ENCODE data around the gene KCNH2. TPM values are rescaled to one million over a fixed set of nuclear protein-coding genes. Genes with fewer than 3 reads are reported as not detected.

The KCNH2 gene
- total and polyA plus RNA-seq, 2 of the 8 experiments (the other 6 are each of a cell fraction or from before 2014, with no cell fraction given) = 8.0 to 15.0 TPM

- Histone ChIP-seq H3K23ac (ENCODE audit: insufficient read length) (no peak overlapping the region), H3K18ac (ENCODE audit: extremely low read depth, low read length) (no peak overlapping the region), H3K9me3 (ENCODE audit: insufficient read depth in 2 of 2, low read depth in 1 of 2, low read length in 1 of 2) (no peaks in the 10 kb centered on the region), H4K91ac (replicated peaks; ENCODE audit: insufficient read length, low read length) (peak overlapping the region; percentile 72), H3K27me3 (replicated peaks in 1 of 4; ENCODE audit: control insufficient read depth in 3 of 4, extremely low read depth in 1 of 4, insufficient read depth in 3 of 4, low read length in 3 of 4) (peaks cover 0 to 9% (median 3%) of the 10 kb centered on the region in 4 experiments; a peak in 4 of 7 replicates), H4K20me1 (replicated peaks in 1 of 2; ENCODE audit: control insufficient read depth in 1 of 2, insufficient read depth in 2 of 2, low read length in 2 of 2) (no peaks in the 10 kb centered on the region), H2BK15ac (ENCODE audit: low read length) (peak overlapping the region; percentile 81; the same call in 1 of the 2 replicates), H2AK5ac (ENCODE audit: low read depth, low read length) (no peak overlapping the region), H3K4me1 (replicated peaks in 1 of 4; ENCODE audit: control insufficient read depth in 3 of 4, insufficient read depth in 4 of 4, low read length in 3 of 4) (peaks cover 2 to 8% (median 5%) of the 10 kb centered on the region in 4 experiments; a peak in 6 of 7 replicates), H3K56ac (replicated peaks; ENCODE audit: insufficient read length, low read depth, low read length) (no peak overlapping the region), H3K4me2 (ENCODE audit: insufficient read depth in 1 of 2, low read depth in 2 of 2, low read length in 2 of 2) (no peak overlapping the region), H3K36me3 (ENCODE audit: control insufficient read depth in 2 of 4, insufficient read depth in 4 of 4, low read length in 3 of 4) (no peaks in the 10 kb centered on the region), H3K27ac (ENCODE audit: low read depth, low read length) (no peak overlapping the region), H3K79me2 (ENCODE audit: control insufficient read depth in 1 of 2, insufficient read depth in 2 of 2, low read length in 2 of 2) (no peaks in the 10 kb centered on the region), H3K4me3 (ENCODE audit: extremely low read depth in 1 of 4, insufficient read depth in 2 of 4, low read depth in 3 of 4, low read length in 4 of 4) (no peak overlapping the region), H2BK12ac (ENCODE audit: low read depth, low read length) (no peak overlapping the region), H4K8ac (ENCODE audit: extremely low read depth, insufficient read depth, low read length) (no peak overlapping the region), H3K23me2 (ENCODE audit: low read depth, low read length) (no peaks in the 10 kb centered on the region; the same call in 1 of the 2 replicates), H3K9ac (replicated peaks in 1 of 4; ENCODE audit: extremely low read depth in 1 of 4, low read depth in 3 of 4, low read length in 3 of 4) (no peak overlapping the region), H2AFZ (ENCODE audit: low read length) (no peak overlapping the region), H2BK120ac (replicated peaks; ENCODE audit: low read depth, low read length) (no peak overlapping the region), H3K14ac (ENCODE audit: insufficient read length) (no peak overlapping the region), H2BK5ac (ENCODE audit: low read depth, low read length) (peak overlapping the region; percentile 24; the same call in 1 of the 2 replicates), H3K4ac (replicated peaks; ENCODE audit: insufficient read length, low read depth, low read length) (no peak overlapping the region), H3K79me1 (ENCODE audit: low read depth, low read length) (no peaks in the 10 kb centered on the region), H2BK20ac (ENCODE audit: low read length) (no peak overlapping the region; the same call in 1 of the 2 replicates), H4K5ac (ENCODE audit: insufficient read length, low read depth, low read length) (no peak overlapping the region)
- WGBS, 2 experiments (ENCODE audit: extremely low coverage in 1 of 2, insufficient coverage in 1 of 2, insufficient read length in 1 of 2, insufficient replicate concordance in 2 of 2, low coverage in 1 of 2, low lambda C conversion rate in 2 of 2, missing lambda C conversion rate in 1 of 2) = 81% methylated on average over 17 of the region's 18 CpGs; no CpG with 5 or more reads in 1 of the 2 experiments
- FAIRE-seq (no peak), DNase-seq (ENCODE audit: low read depth in 1 of 2, low spot score in 2 of 2) (no peak)
- ChIA-PET POLR2A (ENCODE audit: partially characterized antibody) (interaction anchor here (0.7 to 1.8 kb wide), 4 partner anchors 10 to 39 kb away, joined by 4 to 6 read pairs (median 5); no protein-coding TSS in a partner anchor), CTCF (ENCODE audit: partially characterized antibody) (interaction anchor here (0.6 to 27.0 kb wide), 41 partner anchors 0 to 904 kb away, joined by 3 to 797 read pairs (median 4); partner anchors contain the start of genes ATG9B, KCNH2 and NOS3)
- TF ChIP-seq MAFK (IDR thresholded peaks at IDR 0.05; ENCODE audit: low read depth, low read length) (no peak), SIRT6 (IDR thresholded peaks at IDR 0.05; ENCODE audit: low read length) (no peak)
Observed at GRCh38 chr7:150963707-150964559, 14.2 kb downstream of the KCNH2 start.

Measured in H1 (cell line).